DMS 273 (cell line): Measurements from ENCODE around the gene KCNK3.

Experiments
- DNase-seq: peaks from one replicate; lab custom pipeline; 2025; ENCODE audit not compliant: unreplicated experiment; lab: John Stamatoyannopoulos, UW

KCNK3 gene

GRCh38 chr2:26776195-26776800 is 83.8 kb downstream of the KCNK3 start:
- DNase-seq = no peak

GRCh38 chr2:26778098-26778497 is 85.6 kb downstream of the KCNK3 start:
- DNase-seq = no peak

- no peak for DNase-seq
These were observed 86.0 kb downstream of the KCNK3 start for GRCh38 chr2:26778507-26778906.

DNA sequence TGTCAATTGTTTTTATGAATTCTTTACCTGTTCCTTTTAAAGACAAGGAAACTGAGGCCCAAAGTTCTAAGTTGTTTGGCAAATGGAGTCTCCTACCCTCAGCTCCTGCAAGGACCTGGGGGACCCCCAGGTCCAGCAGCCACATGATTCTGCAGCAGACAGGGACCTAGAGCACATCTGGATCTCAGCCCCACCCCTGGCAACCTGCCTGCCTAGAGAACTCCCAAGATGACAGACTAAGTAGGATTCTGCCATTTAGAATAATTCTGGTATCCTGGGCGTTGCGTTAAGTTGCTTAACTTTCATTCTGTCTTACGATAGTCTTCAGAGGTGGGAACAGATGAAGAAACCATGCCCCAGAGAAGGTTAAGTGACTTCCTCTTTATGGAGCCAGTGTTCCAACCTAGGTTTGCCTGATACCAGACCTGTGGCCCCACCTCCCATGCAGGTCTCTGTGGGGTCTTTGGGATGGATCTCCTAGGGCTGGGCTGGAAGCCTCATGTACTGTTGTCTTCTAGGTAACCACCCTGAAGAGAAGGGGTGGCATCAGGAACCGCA is 87.8 kb downstream of the KCNK3 start:
- DNase-seq = no peak
